Thyroid gland (tissue), 4 donors: ENCODE data around the gene EIF5. TPM values are rescaled to one million over a fixed set of nuclear protein-coding genes. Genes with fewer than 3 reads are reported as not detected.
"Not testable (repeated sequence)": the region's sequence is repeated elsewhere in the genome, so short reads cannot be mapped to it uniquely, and the experiment has no call there.

ENCODE experiments used
- DNase-seq, 2 donors: peaks; one replicate each; pipeline ENCODE4 v3.0.0-alpha.2; 2019
- H3K27ac ChIP-seq, 3 donors: fragments of 200-600 bp; sonication (generic); 1 replicate in 2 of 3; 2 replicates in 1 of 3; pipeline ENCODE4 v1.5.1; 2016 to 2019; ENCODE audit warnings: mild to moderate bottlenecking in 1 of 3, moderate library complexity in 1 of 3
- H3K27me3 ChIP-seq: fragments of 200-600 bp; sonication (generic); one replicate; pipeline ENCODE4 v1.5.1; 2019
- H3K36me3 ChIP-seq, 2 donors: fragments of 200-600 bp; sonication (generic); one replicate each; pipeline ENCODE4 v1.5.1; 2016 to 2019
- H3K4me1 ChIP-seq, 2 donors: fragments of 200-600 bp; sonication (generic); one replicate each; pipeline ENCODE4 v1.5.1; 2017 to 2019
- H3K4me3 ChIP-seq, 3 donors: fragments of 200-600 bp; sonication (generic); replicated peaks in 1 of 3; 1 replicate in 2 of 3; 2 replicates in 1 of 3; pipeline ENCODE4 v1.5.1; 2016; ENCODE audit warnings: mild to moderate bottlenecking in 1 of 3
- H3K9me3 ChIP-seq: fragments of 200-600 bp; sonication (generic); one replicate; pipeline ENCODE4 v1.5.1; 2017
- CTCF ChIP-seq, 6 experiments: fragments of 200-600 bp in 3 of 6; fragments of 450-650 bp in 3 of 6; sonication (generic) in 3 of 6; IDR thresholded peaks; one replicate each; pipeline ENCODE4 v1.5.1; 2016 to 2019; ENCODE audit warnings: antibody characterized with exemption in 6 of 6, mild to moderate bottlenecking in 2 of 6, inconsistent platforms in 1 of 6, moderate library complexity in 1 of 6
- POLR2A ChIP-seq, 2 donors: fragments of 450-650 bp; IDR thresholded peaks; one replicate each; pipeline ENCODE4 v1.6.1; 2017; ENCODE audit warnings: antibody characterized with exemption in 2 of 2, mild to moderate bottlenecking in 2 of 2, moderate library complexity in 1 of 2
- WGBS, 2 donors: methylation state at CpG; one replicate each; pipeline ENCODE4 v1.1.5; 2017; 5-methylcytosine and 5-hydroxymethylcytosine counted together
- intact Hi-C: fragments of 100-400 bp; cut with DNase I; formaldehyde crosslinking; loops from one replicate; pipeline ENCODE4 v1.15.1; 2023
- total RNA-seq, 4 donors: library from RNA; depleted of rRNA; stranded (reverse); fragments of >200 nt; gene quantifications; one replicate each; pipeline ENCODE4 v1.2.3, GENCODE V29; 2016

The EIF5 gene
- total RNA-seq, 4 donors from 2014 or later = 257 to 428 (median 329) TPM

- Histone ChIP-seq H3K9me3 (no peaks in the 10 kb centered on the region), H3K4me3 (no peak overlapping the region), H3K27ac (no peak overlapping the region), H3K4me1 (no peaks in the 10 kb centered on the region), H3K27me3 (no peaks in the 10 kb centered on the region), H3K36me3 (no peaks in the 10 kb centered on the region)
- DNase-seq = no peak
- TF ChIP-seq CTCF (IDR thresholded peaks at IDR 0.05) (no peak), POLR2A (IDR thresholded peaks at IDR 0.05) (no peak)
- WGBS, 2 donors = 69 to 74% methylated on average over 9 of the region's 9 CpGs
- intact Hi-C loops = no loop called here
Observed at GRCh38 chr14:103356024-103356682, 22.1 kb downstream of the EIF5 start.

GRCh38 chr14:103357552-103357951 is 23.5 kb downstream of the EIF5 start:
- DNase-seq, intact Hi-C loops: not testable (repeated sequence)

GRCh38 chr14:103360548-103360947 is 26.5 kb downstream of the EIF5 start:
- H3K9me3 ChIP-seq = no peaks in the 10 kb centered on the region
- H3K27me3 ChIP-seq = no peaks in the 10 kb centered on the region
- no peaks in the 10 kb centered on the region for H3K4me1 ChIP-seq
- intact Hi-C loops = no loop called here
- no peak overlapping the region for H3K27ac ChIP-seq
- H3K4me3 ChIP-seq = no peak overlapping the region
- H3K36me3 ChIP-seq = no peaks in the 10 kb centered on the region
- no peak for TF ChIP-seq POLR2A (IDR thresholded peaks at IDR 0.05)
- no peak for TF ChIP-seq CTCF (IDR thresholded peaks at IDR 0.05)
- no peak for DNase-seq
- WGBS, 2 donors = 84 to 86% methylated on average over 7 of the region's 7 CpGs

More at GRCh38 chr14:103357552-103357951, 23.5 kb downstream of the EIF5 start:
- not testable (repeated sequence) for H3K27me3 ChIP-seq, H3K4me3 ChIP-seq, H3K4me1 ChIP-seq, H3K36me3 ChIP-seq, H3K27ac ChIP-seq, H3K9me3 ChIP-seq
- 92 to 94% methylated on average over 10 of the region's 10 CpGs for WGBS, 2 donors

- 75 to 80% methylated on average over 5 of the region's 5 CpGs for whole genome bisulfite sequencing, 2 donors
- Histone ChIP-seq H3K4me1 (no peaks in the 10 kb centered on the region), H3K36me3 (no peaks in the 10 kb centered on the region), H3K4me3 (no peak overlapping the region), H3K27me3 (no peaks in the 10 kb centered on the region), H3K27ac (no peak overlapping the region), H3K9me3 (no peaks in the 10 kb centered on the region)
- TF ChIP-seq POLR2A (IDR thresholded peaks at IDR 0.05) (no peak), CTCF (IDR thresholded peaks at IDR 0.05) (no peak)
- intact Hi-C loops = no loop called here
- no peak for DNase-seq
Observed at GRCh38 chr14:103361867-103362266, 27.8 kb downstream of the EIF5 start.

- H3K27me3 ChIP-seq = no peaks in the 10 kb centered on the region
- no peak overlapping the region for H3K4me3 ChIP-seq
- 72 to 75% methylated on average over 1 of the region's 1 CpG for WGBS, 2 donors
- TF ChIP-seq POLR2A (IDR thresholded peaks at IDR 0.05) = no peak
- TF ChIP-seq CTCF (IDR thresholded peaks at IDR 0.05) = no peak
- no peak overlapping the region for H3K27ac ChIP-seq
- intact Hi-C loops = no loop called here
- DNase-seq = no peak
- no peaks in the 10 kb centered on the region for H3K36me3 ChIP-seq
- H3K9me3 ChIP-seq = no peaks in the 10 kb centered on the region
- no peaks in the 10 kb centered on the region for H3K4me1 ChIP-seq
Observed at GRCh38 chr14:103362780-103363179, 28.7 kb downstream of the EIF5 start.
